ACHN (cell line): ENCODE data around the gene HOXC12.

Experiments used
- DNase-seq: peaks from one replicate; pipeline ENCODE4 v3.0.0-alpha.2; 2015
- in situ Hi-C: cut with HindIII; loops from 2 replicates; pipeline ENCODE4 v1.10.0; 2017; ENCODE audit warnings: low sequenced_read_pairs, low pct_ligation_motif_present, low pct_unique_long_range_greater_than_20kb

The HOXC12 gene

GRCh38 chr12:53939141-53940108 is 15.3 kb upstream of the HOXC12 start:
- in situ Hi-C loops = no loop called here
- peak; percentile 23 for DNase-seq

DNA sequence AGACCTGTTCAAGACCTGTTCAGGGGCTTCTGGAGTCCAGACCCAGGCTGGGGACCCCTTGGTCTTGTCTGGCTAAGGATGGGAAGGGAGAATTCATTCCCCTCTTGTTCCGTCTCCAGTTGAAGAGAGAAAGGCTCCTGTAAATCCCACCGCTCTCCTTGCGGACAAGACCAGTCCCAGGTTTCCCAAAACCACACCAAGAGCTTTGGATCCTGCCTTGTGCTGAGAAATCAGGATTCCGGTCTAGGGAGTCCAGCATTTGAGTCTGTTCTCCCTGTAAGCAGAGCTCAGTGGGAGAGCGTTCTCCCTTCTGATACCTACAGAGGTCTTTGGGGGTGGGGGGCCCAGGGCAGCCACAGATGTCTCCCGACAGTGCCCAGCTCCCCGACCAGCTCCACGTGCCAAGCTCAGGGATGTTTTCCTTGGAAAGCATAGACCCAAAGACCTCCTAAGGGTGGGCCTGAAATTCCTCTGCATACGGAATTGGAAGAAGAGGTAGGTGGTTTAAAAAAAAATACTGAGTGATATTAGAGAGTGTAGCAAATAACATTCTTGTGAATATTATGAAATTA is 14.2 kb upstream of the HOXC12 start:
- in situ Hi-C loops = no loop called here

GRCh38 chr12:53941187-53941586 is 13.5 kb upstream of the HOXC12 start:
- in situ Hi-C loops = no loop called here
- DNase-seq = no peak

More for the DNA sequence above, 14.2 kb upstream of the HOXC12 start:
- DNase-seq = no peak

GRCh38 chr12:53941750-53942149 is 13.0 kb upstream of the HOXC12 start:
- no peak for DNase-seq
- in situ Hi-C loops = no loop called here

- in situ Hi-C loops = no loop called here
These were observed 12.2 kb upstream of the HOXC12 start for GRCh38 chr12:53942467-53942997.

GRCh38 chr12:53944209-53944608 is 10.5 kb upstream of the HOXC12 start:
- no peak for DNase-seq
- in situ Hi-C loops = no loop called here

More at GRCh38 chr12:53942467-53942997, 12.2 kb upstream of the HOXC12 start:
- no peak for DNase-seq

DNA sequence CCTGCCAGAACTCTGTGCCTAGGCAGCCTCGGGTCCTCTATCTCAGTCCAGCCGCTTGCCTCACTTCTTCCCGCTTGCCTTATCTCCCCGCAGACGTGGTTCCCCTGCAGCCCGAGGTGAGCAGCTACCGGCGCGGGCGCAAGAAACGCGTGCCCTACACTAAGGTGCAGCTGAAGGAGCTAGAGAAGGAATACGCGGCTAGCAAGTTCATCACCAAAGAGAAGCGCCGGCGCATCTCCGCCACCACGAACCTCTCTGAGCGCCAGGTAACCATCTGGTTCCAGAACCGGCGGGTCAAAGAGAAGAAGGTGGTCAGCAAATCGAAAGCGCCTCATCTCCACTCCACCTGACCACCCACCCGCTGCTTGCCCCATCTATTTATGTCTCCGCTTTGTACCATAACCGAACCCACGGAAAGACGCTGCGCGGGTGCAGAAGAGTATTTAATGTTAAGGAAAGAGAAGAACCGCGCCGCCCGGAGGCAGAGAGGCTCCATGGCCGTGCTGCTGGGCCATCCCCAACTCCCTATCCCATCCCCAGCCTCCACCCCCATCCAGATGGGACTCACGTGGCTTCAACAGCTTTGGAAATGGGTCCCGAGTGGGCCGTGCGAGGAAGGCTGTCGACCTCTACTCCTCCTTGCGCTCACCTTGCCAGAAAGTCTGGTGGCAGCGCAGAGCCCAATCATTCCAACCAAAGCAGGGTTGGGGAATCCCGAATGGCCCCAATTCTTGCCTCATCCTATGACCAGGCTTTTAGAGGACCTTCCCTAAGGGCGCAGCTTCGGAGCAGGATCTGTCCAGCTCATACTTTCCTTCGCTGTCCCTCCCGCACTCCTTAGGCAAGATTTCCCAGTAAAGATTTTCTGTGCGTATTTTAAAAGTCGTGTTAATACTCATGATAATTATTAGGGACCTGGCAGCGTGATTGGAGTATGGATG is 9.5 kb upstream of the HOXC12 start:
- in situ Hi-C loops = no loop called here
- DNase-seq = no peak

DNA sequence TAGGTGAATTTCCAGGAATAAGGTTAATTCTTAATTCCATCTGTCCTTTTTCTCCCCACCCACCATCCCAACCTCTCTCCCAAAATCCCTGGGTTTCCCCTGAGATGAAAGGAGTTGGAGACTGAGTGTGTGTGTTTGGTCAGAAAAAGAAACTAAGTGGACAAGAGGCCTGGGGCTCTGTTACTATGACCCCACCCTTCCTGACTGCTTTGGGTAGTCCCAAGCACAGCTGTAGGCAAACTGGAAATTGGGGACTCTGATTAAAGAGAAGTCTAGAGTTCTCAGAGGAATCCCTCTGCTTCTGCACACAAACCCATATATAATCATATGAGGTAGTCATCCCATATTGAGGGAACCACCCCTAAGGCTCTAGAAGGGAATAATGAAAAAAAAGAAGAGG is 7.0 kb upstream of the HOXC12 start:
- no peak for DNase-seq
- in situ Hi-C loops = no loop called here

DNA sequence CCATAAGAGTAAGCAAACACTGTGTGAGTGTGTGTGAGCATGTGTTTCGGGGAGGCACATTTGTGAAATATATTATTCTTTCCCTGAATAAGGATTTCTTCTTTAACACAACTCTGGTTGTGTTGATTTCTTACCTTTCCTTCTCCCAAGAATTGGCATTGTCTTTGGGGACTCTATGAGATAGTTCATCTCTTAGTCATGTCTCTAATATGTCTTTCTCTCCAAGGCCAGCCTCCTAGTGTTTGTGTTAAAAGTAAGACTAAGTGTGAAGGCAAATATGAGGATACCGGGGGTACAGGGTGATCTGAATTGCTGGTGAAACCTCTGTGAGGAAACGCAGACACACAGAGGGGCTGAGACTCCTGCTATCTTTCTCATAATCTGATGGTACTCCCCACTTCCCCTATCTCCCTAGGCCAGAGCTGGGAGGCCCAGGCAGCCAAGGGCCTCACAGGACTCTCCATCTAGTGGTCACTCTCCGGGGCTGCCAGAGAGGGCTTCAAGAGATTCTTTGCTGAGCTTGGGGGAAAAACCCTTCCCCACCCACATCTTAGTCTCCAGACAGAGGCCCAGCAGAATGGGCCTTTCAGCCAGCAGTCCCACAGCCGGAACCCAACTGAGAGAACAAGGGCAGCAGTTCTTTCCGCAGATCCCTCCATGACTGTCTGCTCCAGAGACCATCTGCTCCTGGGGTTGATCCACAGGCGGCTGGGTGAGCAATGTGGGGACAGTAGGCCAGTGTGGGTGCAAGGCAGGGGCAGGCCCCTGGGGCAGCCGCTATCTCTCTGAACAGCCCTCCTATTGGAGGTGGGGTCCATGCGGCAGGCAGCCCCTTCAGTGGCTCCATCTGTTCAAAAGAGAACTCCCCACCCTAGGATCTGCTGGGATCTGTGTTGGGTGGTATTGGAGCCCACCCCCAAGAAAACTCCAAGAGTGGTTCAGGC is 5.8 kb upstream of the HOXC12 start:
- in situ Hi-C loops = no loop called here
- no peak for DNase-seq

DNA sequence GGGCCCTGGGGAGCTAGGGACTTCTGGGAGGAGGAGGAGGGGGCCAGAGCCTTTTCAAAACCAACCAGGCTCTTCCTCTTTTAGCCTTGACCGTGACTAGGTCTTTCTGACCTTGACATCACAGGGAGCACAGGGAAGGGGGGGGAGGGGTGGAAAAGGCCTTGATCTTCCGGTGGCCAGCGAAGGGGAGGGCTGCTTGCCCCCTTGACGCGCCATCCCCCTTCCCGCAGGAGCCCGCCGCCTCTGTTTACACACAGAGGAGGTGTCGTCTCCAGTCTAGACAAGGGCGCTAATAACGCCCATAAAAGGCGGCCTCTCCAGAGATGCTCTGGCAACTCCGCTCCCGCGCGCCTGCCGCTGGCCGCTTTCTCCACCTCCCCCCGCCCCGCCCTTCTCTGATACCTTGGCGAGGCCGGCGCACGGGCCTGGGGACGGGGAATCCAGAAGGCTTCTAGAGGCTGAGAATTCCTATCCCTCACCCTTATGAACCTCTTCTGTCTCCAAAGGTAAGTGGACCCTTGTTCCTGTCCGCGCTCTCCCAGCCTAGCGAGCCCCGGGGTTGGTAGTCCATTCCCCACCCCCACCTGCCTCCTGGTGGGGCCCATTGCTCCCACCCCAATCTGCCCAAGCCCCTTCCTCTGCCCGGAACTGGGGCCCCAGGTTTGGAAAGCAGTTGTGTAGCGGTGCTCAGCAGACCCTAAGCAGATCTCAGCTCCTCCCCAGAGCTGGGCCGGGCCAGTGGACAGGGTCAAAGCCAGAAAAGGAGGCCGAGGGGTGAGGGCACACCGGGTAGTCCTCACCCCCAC is 4.9 kb upstream of the HOXC12 start:
- in situ Hi-C loops = no loop called here
- no peak for DNase-seq

GRCh38 chr12:53950437-53950773 is 4.3 kb upstream of the HOXC12 start:
- DNase-seq = no peak
- in situ Hi-C loops = no loop called here

DNA sequence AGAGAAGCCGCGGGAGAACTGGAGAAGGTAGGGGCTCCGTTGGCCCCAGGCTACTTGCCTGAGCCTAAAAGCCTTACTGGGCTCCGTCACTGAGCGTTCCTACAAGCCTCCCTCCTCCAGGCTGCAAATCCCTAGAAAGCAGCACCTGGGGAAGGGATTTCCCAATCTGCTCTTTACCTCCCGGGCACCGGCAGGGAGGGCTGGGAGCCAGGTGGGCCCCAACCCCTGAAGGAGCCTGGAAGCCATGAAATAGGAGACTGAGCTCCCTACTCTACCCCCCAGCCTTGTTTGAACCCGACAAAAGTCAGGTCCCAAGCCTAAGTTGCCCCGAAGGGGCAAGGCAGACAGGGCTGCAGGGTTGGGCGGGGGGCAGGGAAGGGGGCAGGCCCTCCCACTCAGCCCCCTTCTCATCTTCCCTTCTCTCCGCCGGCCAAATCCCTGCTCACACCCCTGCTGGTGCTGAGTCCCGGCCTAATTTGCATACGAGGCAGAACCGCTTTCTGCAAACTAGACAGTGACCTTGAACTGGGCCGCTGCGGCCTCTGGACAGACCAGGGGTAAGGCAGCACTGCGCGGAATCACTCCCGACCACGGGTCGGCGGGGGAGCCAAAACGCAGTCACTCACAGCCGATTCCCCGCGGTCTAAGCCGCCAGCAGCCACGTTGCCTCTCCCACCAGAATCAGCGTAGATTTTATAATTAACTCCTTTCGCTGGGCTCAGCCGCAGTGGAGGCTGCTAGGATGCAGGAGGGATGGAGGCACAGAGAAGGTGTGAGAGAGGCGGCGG is 3.7 kb upstream of the HOXC12 start:
- in situ Hi-C loops = no loop called here
- no peak for DNase-seq

- DNase-seq = no peak
These were observed 2.9 kb upstream of the HOXC12 start for GRCh38 chr12:53951577-53952334.

DNA sequence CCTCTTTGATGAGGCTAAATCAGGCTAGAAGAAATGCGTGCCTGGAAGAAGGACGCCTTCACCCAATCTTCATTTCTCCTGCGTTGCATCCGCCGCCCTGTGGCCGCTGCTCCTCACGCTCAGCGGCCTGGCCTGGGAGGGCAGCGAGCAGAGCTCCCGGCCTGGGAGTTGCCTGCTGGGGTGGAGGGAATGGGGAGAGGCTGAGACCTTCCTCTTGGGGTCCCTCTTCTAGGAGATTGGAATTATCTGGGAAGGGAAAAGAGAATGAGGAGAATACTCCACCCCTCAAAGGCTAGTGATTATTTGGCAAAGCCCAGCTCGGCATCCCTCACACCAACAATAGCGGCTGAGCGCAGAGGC is 2.4 kb upstream of the HOXC12 start:
- no peak for DNase-seq
- in situ Hi-C loops = no loop called here

More at GRCh38 chr12:53951577-53952334, 2.9 kb upstream of the HOXC12 start:
- in situ Hi-C loops = no loop called here

- DNase-seq = peak; percentile 54
- in situ Hi-C loops = no loop called here
These were observed 1.6 kb upstream of the HOXC12 start for GRCh38 chr12:53952871-53953734.
